ENCODE data around the gene C9. TPM values are rescaled to one million over a fixed set of nuclear protein-coding genes. Genes with fewer than 3 reads are reported as not detected.

C9 gene
- total RNA-seq, 4 donors from 2014 or later = not detected

DNA sequence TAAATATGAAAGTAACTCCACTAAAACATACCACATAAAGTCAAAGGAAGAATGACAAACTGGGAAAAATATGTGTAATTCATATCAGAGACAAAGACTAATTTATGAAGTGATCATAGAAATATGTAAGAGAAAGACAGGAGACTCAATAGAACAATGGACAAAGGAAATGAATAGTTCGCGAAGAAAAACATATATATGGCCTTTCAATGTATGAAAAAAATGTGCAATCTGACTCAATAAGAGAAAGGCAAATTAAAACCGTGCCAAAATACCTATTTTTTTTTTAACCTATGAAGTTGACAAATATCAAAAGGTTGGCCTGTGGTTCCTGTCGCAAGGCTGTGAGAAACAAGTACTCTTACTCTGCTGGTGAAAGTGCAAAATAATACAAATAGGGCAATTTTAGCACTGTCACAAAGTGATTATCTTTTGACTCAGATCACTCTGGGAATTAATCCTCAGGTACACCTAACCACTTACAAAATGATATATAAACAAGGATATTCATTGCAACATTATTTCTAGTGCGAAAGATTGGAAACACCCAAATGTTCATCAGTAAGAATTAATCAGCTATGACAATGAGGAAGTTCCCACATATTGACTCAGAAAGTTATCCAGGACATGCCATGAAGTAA, 3.7 kb downstream of the C9 start:
- H3K9me3 ChIP-seq = no peaks in the 10 kb centered on the region
- no peak overlapping the region for H3K27ac ChIP-seq
- no peak for DNase-seq
- TF ChIP-seq, protein P1, sequence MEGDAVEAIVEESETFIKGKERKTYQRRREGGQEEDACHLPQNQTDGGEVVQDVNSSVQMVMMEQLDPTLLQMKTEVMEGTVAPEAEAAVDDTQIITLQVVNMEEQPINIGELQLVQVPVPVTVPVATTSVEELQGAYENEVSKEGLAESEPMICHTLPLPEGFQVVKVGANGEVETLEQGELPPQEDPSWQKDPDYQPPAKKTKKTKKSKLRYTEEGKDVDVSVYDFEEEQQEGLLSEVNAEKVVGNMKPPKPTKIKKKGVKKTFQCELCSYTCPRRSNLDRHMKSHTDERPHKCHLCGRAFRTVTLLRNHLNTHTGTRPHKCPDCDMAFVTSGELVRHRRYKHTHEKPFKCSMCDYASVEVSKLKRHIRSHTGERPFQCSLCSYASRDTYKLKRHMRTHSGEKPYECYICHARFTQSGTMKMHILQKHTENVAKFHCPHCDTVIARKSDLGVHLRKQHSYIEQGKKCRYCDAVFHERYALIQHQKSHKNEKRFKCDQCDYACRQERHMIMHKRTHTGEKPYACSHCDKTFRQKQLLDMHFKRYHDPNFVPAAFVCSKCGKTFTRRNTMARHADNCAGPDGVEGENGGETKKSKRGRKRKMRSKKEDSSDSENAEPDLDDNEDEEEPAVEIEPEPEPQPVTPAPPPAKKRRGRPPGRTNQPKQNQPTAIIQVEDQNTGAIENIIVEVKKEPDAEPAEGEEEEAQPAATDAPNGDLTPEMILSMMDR (IDR thresholded peaks at IDR 0.05) = no peak
- TF ChIP-seq POLR2A (IDR thresholded peaks at IDR 0.05) = no peak
- H3K27me3 ChIP-seq = no peaks in the 10 kb centered on the region
- H3K36me3 ChIP-seq = no peaks in the 10 kb centered on the region
- intact Hi-C loops (cut with DNase I; ENCODE audit: low total_unique reads) = no loop called here
- no peak overlapping the region for H3K4me3 ChIP-seq
- no peaks in the 10 kb centered on the region for H3K4me1 ChIP-seq

DNA sequence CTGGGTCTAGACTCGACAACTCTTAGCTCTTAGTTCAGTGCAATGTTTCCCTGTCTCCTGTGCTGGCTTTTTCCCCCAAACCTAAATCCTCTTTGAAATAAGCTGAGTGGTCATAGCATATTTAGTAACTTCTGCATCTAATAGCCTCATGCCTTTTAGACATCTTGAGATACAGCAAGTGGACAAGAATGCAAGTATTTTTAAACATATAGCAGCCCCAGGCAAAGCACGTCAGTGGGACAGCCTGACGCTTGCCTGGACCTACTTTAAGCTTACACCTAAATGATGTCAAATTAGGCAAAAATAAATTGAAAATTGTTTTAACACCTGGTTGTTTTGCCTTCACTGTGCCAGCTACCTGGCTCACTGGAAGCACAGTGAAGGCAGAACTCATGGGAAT, 8.0 kb downstream of the C9 start:
- intact Hi-C loops (cut with DNase I; ENCODE audit: low total_unique reads) = no loop called here
- Histone ChIP-seq H3K27ac (no peak overlapping the region), H3K9me3 (no peaks in the 10 kb centered on the region), H3K4me1 (no peaks in the 10 kb centered on the region), H3K27me3 (no peaks in the 10 kb centered on the region), H3K4me3 (no peak overlapping the region), H3K36me3 (no peaks in the 10 kb centered on the region)
- DNase-seq = no peak
- TF ChIP-seq POLR2A (IDR thresholded peaks at IDR 0.05) = no peak
- TF ChIP-seq, protein P1 (IDR thresholded peaks at IDR 0.05) = no peak

DNA sequence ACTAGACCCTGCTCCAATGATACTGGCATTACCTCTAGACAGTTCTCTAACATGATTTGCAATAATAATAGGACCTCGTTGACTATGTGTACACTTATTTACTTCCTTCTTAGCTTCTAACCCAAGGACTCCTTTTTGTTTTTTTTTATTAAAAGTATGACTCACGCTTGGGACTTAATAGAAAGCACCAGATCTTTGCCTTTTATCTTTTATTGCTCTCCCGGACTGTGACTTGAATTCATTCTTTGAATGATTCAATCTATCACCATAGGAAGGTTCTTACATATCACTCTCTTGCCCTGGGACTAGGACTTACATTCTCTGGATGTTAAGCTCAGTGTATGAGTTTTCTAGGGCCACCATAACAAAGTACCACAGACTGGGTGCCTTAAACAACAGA, 9.0 kb downstream of the C9 start:
- intact Hi-C loops (cut with DNase I; ENCODE audit: low total_unique reads) = no loop called here
- no peak for DNase-seq
- no peaks in the 10 kb centered on the region for H3K27me3 ChIP-seq
- H3K27ac ChIP-seq = no peak overlapping the region
- H3K36me3 ChIP-seq = no peaks in the 10 kb centered on the region
- TF ChIP-seq, protein P1 (IDR thresholded peaks at IDR 0.05) = no peak
- TF ChIP-seq POLR2A (IDR thresholded peaks at IDR 0.05) = no peak
- H3K4me3 ChIP-seq = no peak overlapping the region
- no peaks in the 10 kb centered on the region for H3K9me3 ChIP-seq
- no peaks in the 10 kb centered on the region for H3K4me1 ChIP-seq

DNA sequence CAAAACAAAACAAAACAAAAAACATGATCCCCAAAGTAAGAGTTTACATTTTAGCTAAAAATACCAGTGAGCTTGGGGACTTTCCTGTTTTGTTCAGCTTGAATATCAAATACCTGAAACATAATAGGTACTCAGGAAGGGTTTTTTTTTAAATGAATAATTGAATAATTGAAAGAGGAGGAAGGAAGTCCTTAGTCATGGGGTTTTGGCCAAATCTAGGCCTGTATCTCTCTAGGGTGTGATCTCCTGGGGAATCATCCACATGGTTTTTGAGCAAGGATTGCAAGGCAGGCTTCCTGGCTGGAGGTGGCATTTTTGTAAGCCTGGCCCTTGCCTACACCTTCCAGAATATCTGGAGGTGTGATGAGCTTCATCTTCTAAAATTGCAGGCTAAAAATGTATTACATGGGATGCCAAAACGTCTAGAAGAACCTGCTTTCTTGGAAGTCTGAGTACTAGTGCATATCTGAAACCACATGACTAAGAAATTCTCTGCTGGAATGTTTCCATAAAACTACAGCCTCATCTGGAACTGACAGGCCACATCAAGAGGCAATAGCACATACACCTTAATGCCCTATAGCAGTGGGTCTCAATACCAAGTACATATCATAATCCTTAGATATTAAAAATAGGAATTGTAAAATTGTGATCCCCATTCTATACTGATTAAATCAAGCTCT, 10.4 kb downstream of the C9 start:
- no peak overlapping the region for H3K27ac ChIP-seq
- DNase-seq = no peak
- TF ChIP-seq, protein P1 (IDR thresholded peaks at IDR 0.05) = no peak
- TF ChIP-seq POLR2A (IDR thresholded peaks at IDR 0.05) = no peak
- H3K9me3 ChIP-seq = no peaks in the 10 kb centered on the region
- no peaks in the 10 kb centered on the region for H3K4me1 ChIP-seq
- no peaks in the 10 kb centered on the region for H3K27me3 ChIP-seq
- intact Hi-C loops (cut with DNase I; ENCODE audit: low total_unique reads) = no loop called here
- H3K4me3 ChIP-seq = no peak overlapping the region
- no peaks in the 10 kb centered on the region for H3K36me3 ChIP-seq

DNA sequence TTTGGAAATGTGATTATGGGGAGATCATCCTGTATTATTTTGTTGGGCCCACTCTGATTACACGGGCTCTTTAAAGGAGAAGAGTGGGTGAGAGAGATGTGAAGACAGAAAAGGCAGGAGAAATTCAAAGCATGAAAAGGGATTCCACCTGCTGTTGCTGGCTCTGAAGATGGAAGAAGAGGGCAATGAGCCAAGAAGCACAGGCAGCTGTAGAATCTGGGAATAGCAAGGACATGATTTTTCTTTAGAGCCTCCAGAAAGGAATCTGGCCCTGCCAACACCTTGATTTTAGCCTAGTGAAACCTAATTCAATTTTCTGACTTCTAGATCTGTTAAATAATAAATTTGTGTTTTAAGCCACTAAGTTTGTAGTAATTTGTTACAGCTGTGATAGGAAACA, 11.3 kb downstream of the C9 start:
- TF ChIP-seq, protein P1 (IDR thresholded peaks at IDR 0.05) = no peak
- no peak for TF ChIP-seq POLR2A (IDR thresholded peaks at IDR 0.05)
- DNase-seq = no peak
- Histone ChIP-seq H3K9me3 (no peaks in the 10 kb centered on the region), H3K27me3 (no peaks in the 10 kb centered on the region), H3K36me3 (no peaks in the 10 kb centered on the region), H3K27ac (no peak overlapping the region), H3K4me3 (no peak overlapping the region), H3K4me1 (no peaks in the 10 kb centered on the region)
- intact Hi-C loops (cut with DNase I; ENCODE audit: low total_unique reads) = no loop called here
